ENCODE measurements around the gene CBFA2T2.
A peak's percentile ranks its signal among the peaks of the same experiment; 100 is the strongest.

CBFA2T2 gene

GRCh38 chr20:33531047-33531877 is 41.4 kb downstream of the CBFA2T2 start:
- TF ChIP-seq REST (IDR thresholded peaks at IDR 0.05; ENCODE audit: insufficient read depth in 1 of 2, low read depth in 2 of 2, low read length in 2 of 2), result 0 out of 4 replicates have a peak, but pooled peaks of 1 of the 2 experiments have one; percentile 21
- TF ChIP-seq FOXP2 (optimal IDR thresholded peaks at IDR 0.05; ENCODE audit: borderline replicate concordance, extremely low read depth, extremely low read length, insufficient read depth), result no peak
- TF ChIP-seq POLR2AphosphoS5 (IDR thresholded peaks at IDR 0.05; ENCODE audit: low read depth, low read length), result no peak

GRCh38 chr20:33531885-33532284 is 42.0 kb downstream of the CBFA2T2 start:
- no peak for TF ChIP-seq SIN3A (IDR thresholded peaks at IDR 0.05; ENCODE audit: borderline replicate concordance, insufficient read depth, low read length)

- no peak for TF ChIP-seq REST (IDR thresholded peaks at IDR 0.05; ENCODE audit: insufficient read depth in 1 of 2, low read depth in 2 of 2, low read length in 2 of 2)
- TF ChIP-seq SIN3A (IDR thresholded peaks at IDR 0.05; ENCODE audit: borderline replicate concordance, insufficient read depth, low read length), result peak; percentile 48; the same call in 1 of the 2 replicates
Observed at GRCh38 chr20:33532753-33533459, 43.0 kb downstream of the CBFA2T2 start.

GRCh38 chr20:33537608-33538007 is 47.7 kb downstream of the CBFA2T2 start:
- TF ChIP-seq SIN3A (IDR thresholded peaks at IDR 0.05; ENCODE audit: borderline replicate concordance, insufficient read depth, low read length) (no peak), TAF1 (IDR thresholded peaks at IDR 0.05; ENCODE audit: borderline replicate concordance, insufficient read depth, low read length) (no peak), REST (IDR thresholded peaks at IDR 0.05; ENCODE audit: insufficient read depth in 1 of 2, low read depth in 2 of 2, low read length in 2 of 2) (no peak), FOXP2 (optimal IDR thresholded peaks at IDR 0.05; ENCODE audit: borderline replicate concordance, extremely low read depth, extremely low read length, insufficient read depth) (no peak), POLR2AphosphoS5 (IDR thresholded peaks at IDR 0.05; ENCODE audit: low read depth, low read length) (no peak)

GRCh38 chr20:33539129-33539528 is 49.2 kb downstream of the CBFA2T2 start:
- TF ChIP-seq FOXP2 (optimal IDR thresholded peaks at IDR 0.05; ENCODE audit: borderline replicate concordance, extremely low read depth, extremely low read length, insufficient read depth) (no peak), SIN3A (IDR thresholded peaks at IDR 0.05; ENCODE audit: borderline replicate concordance, insufficient read depth, low read length) (no peak), TAF1 (IDR thresholded peaks at IDR 0.05; ENCODE audit: borderline replicate concordance, insufficient read depth, low read length) (no peak), POLR2AphosphoS5 (IDR thresholded peaks at IDR 0.05; ENCODE audit: low read depth, low read length) (no peak), REST (IDR thresholded peaks at IDR 0.05; ENCODE audit: insufficient read depth in 1 of 2, low read depth in 2 of 2, low read length in 2 of 2) (no peak)

All from PFSK-1 (cell line).